HepG2 (cell line): ENCODE measurements around the gene KAZN. TPM values are rescaled to one million over a fixed set of nuclear protein-coding genes. Genes with fewer than 3 reads are reported as not detected.

Experiments
- ATAC-seq: fragments of 200-7000 bp; cut with Tn5 transposase; 3 replicates; pipeline ENCODE4 v1.9.1; 2020; ENCODE audit warnings: mild to moderate bottlenecking, moderate library complexity
- BruUV-seq: library from RNA; stranded (reverse); fragments of 400-500 nt; replicated peaks from 2 replicates; lab custom pipeline; 2021; lab: Mats Ljungman, UMichigan
- CTCF ChIA-PET: fragments of 300-600 bp; formaldehyde crosslinking; extraction: SDS; loops from one replicate; lab custom pipeline; 2021; ENCODE audit warnings: low total read pairs, inconsistent platforms, low intra/inter-chr PET ratio; lab: Yijun Ruan, JAX
- POLR2A ChIA-PET: fragments of 350-600 bp; sonication (Branson Sonifier 250); formaldehyde crosslinking; loops from one replicate; lab custom pipeline; 2020; ENCODE audit warnings: antibody characterized with exemption, inconsistent platforms; lab: Yijun Ruan, JAX
- DNase-seq: peaks from one replicate; pipeline ENCODE4 v3.0.0-alpha.2; 2015; ENCODE audit warnings: low spot score
- FAIRE-seq: peaks from 3 replicates; lab custom pipeline; 2011; peaks lifted over from hg19 to GRCh38; lab: Jason Lieb, UNC
- H2AFZ ChIP-seq: one replicate; pipeline ENCODE4 v1.6.1; 2011; ENCODE audit warnings: low read length, inconsistent platforms
- H3K27ac ChIP-seq: fragments of 300-600 bp; 3 replicates; pipeline ENCODE4 v1.8.0; 2011; ENCODE audit warnings: mixed run types, mild to moderate bottlenecking, mixed read lengths, low read length, inconsistent platforms; ENCODE audit not compliant: insufficient read depth; ENCODE audit errors: extremely low read length
- H3K27me3 ChIP-seq, 2 experiments: fragments of 200-600 bp in 1 of 2; 2 replicates in 1 of 2; 3 replicates in 1 of 2; pipeline versions ENCODE4 v1.6.0 to v1.8.0; 2011; ENCODE audit warnings: low read length in 2 of 2, mild to moderate bottlenecking in 2 of 2, moderate library complexity in 2 of 2, inconsistent platforms in 1 of 2; ENCODE audit not compliant: insufficient read depth in 2 of 2, control insufficient read depth in 1 of 2
- H3K36me3 ChIP-seq, 2 experiments: fragments of 200-600 bp in 1 of 2; replicated peaks in 1 of 2; 2 replicates in 1 of 2; 3 replicates in 1 of 2; pipeline versions ENCODE4 v1.5.1 to v1.8.0; 2011; ENCODE audit warnings: low read length in 2 of 2, inconsistent platforms in 1 of 2; ENCODE audit not compliant: insufficient read depth in 2 of 2, control insufficient read depth in 1 of 2
- H3K4me1 ChIP-seq: 2 replicates; pipeline ENCODE4 v1.5.1; 2012; ENCODE audit warnings: low read length, inconsistent platforms; ENCODE audit not compliant: insufficient read depth
- H3K4me2 ChIP-seq: 2 replicates; pipeline ENCODE4 v1.6.0; 2011; ENCODE audit warnings: low read depth, low read length, inconsistent platforms
- H3K4me3 ChIP-seq, 3 experiments: fragments of 200-600 bp in 1 of 3; sonication (generic), shearing (Covaris generic) in 1 of 3; replicated peaks in 1 of 3; 2 replicates each; pipeline ENCODE4 v1.5.1; 2011 to 2016; ENCODE audit warnings: low read length in 3 of 3, inconsistent platforms in 2 of 3, low read depth in 2 of 3, mild to moderate bottlenecking in 2 of 3, control low read depth in 1 of 3, mixed read lengths in 1 of 3; ENCODE audit not compliant: insufficient read depth in 1 of 3
- H3K79me2 ChIP-seq: one replicate; pipeline ENCODE4 v1.6.1; 2011; ENCODE audit warnings: low read length, inconsistent platforms; ENCODE audit not compliant: insufficient read depth
- H3K9ac ChIP-seq: 2 replicates; pipeline ENCODE4 v1.6.0; 2011; ENCODE audit warnings: mild to moderate bottlenecking, low read depth, low read length, inconsistent platforms; ENCODE audit not compliant: insufficient read depth
- H3K9me3 ChIP-seq: 2 replicates; pipeline ENCODE4 v1.5.1; 2012; ENCODE audit warnings: mild to moderate bottlenecking, low read length
- H4K20me1 ChIP-seq: 2 replicates; pipeline ENCODE4 v1.6.0; 2011; ENCODE audit warnings: inconsistent platforms, mild to moderate bottlenecking, low read length, moderate library complexity; ENCODE audit not compliant: insufficient read depth
- AGO2 ChIP-seq: fragments of 200-400 bp; formaldehyde crosslinking; optimal IDR thresholded peaks from 2 replicates; pipeline ENCODE3; 2017; ENCODE audit warnings: mild to moderate bottlenecking, low read depth, low read length, moderate library complexity
- ELF4 ChIP-seq: sonication (generic); formaldehyde crosslinking; IDR thresholded peaks from 2 replicates; pipeline ENCODE4 v1.5.0; 2020; ENCODE audit warnings: missing genetic modification reagents, mild to moderate bottlenecking, moderate library complexity, borderline replicate concordance
- ETV5 ChIP-seq: IDR thresholded peaks from 2 replicates; pipeline ENCODE4 v1.6.1; 2018; ENCODE audit warnings: missing biosample characterization, missing genetic modification reagents, inconsistent platforms, borderline replicate concordance
- FOXP1 ChIP-seq, 2 experiments: fragments of 450-650 bp in 1 of 2; IDR thresholded peaks; 2 replicates each; pipeline ENCODE4 v1.6.1; 2017 to 2018; ENCODE audit warnings: antibody characterized with exemption in 1 of 2
- NCOA5 ChIP-seq: sonication (generic); formaldehyde crosslinking; IDR thresholded peaks from 2 replicates; pipeline ENCODE4 v1.4.0; 2020; ENCODE audit warnings: missing genetic modification reagents
- RARG ChIP-seq: sonication (generic); formaldehyde crosslinking; IDR thresholded peaks from 2 replicates; pipeline ENCODE4 v1.4.0; 2020; ENCODE audit warnings: low read depth, mild to moderate bottlenecking, missing genetic modification reagents
- REPIN1 ChIP-seq: sonication (generic); formaldehyde crosslinking; IDR thresholded peaks from 2 replicates; pipeline ENCODE4 v1.8.0; 2022; ENCODE audit warnings: missing genetic modification reagents, low read depth, mild to moderate bottlenecking, borderline replicate concordance
- TARDBP ChIP-seq: sonication (generic); formaldehyde crosslinking; IDR thresholded peaks from 2 replicates; pipeline ENCODE4 v1.8.0; 2022; ENCODE audit warnings: mild to moderate bottlenecking, missing genetic modification reagents
- U2AF1 ChIP-seq: fragments of 200-400 bp; formaldehyde crosslinking; optimal IDR thresholded peaks from 2 replicates; pipeline ENCODE3; 2017; ENCODE audit warnings: mild to moderate bottlenecking, low read depth, low read length
- ZIK1 ChIP-seq: sonication (generic); formaldehyde crosslinking; IDR thresholded peaks from 2 replicates; pipeline ENCODE4 v1.5.0; 2020; ENCODE audit warnings: mild to moderate bottlenecking, low read depth, missing genetic modification reagents, borderline replicate concordance
- ZMAT3 ChIP-seq: sonication (generic); formaldehyde crosslinking; conservative IDR thresholded peaks from 2 replicates; pipeline ENCODE4 v1.7.0; 2021; ENCODE audit warnings: missing genetic modification reagents
- ZMYM2 ChIP-seq: sonication (generic); formaldehyde crosslinking; IDR thresholded peaks from 2 replicates; pipeline ENCODE4 v1.8.0; 2022; ENCODE audit warnings: mild to moderate bottlenecking, missing genetic modification reagents
- ZNF44 ChIP-seq: sonication (generic); formaldehyde crosslinking; IDR thresholded peaks from 2 replicates; pipeline ENCODE4 v1.5.1; 2020; ENCODE audit warnings: mild to moderate bottlenecking, missing genetic modification reagents
- ZNF557 ChIP-seq: sonication (generic); formaldehyde crosslinking; IDR thresholded peaks from 2 replicates; pipeline ENCODE4 v1.4.0; 2020; ENCODE audit warnings: missing genetic modification reagents
- ZNF562 ChIP-seq: sonication (generic); formaldehyde crosslinking; IDR thresholded peaks from 2 replicates; pipeline ENCODE4 v1.8.0; 2022; ENCODE audit warnings: missing genetic modification reagents, borderline replicate concordance
- ZNF670 ChIP-seq: sonication (generic); formaldehyde crosslinking; IDR thresholded peaks from 2 replicates; pipeline ENCODE4 v1.8.0; 2022; ENCODE audit warnings: mild to moderate bottlenecking, missing genetic modification reagents, borderline replicate concordance
- ZNF678 ChIP-seq: sonication (generic); formaldehyde crosslinking; IDR thresholded peaks from 2 replicates; pipeline ENCODE4 v1.4.0; 2020; ENCODE audit warnings: mild to moderate bottlenecking, missing genetic modification reagents
- ZNF7 ChIP-seq: IDR thresholded peaks from 2 replicates; pipeline ENCODE4 v1.6.1; 2016; ENCODE audit warnings: missing biosample characterization, missing genetic modification reagents
- ZNF781 ChIP-seq: sonication (generic); formaldehyde crosslinking; IDR thresholded peaks from 2 replicates; pipeline ENCODE4 v1.5.1; 2020; ENCODE audit warnings: borderline replicate concordance, mild to moderate bottlenecking, missing genetic modification reagents; ENCODE audit errors: not compliant biosample characterization
- ZNF792 ChIP-seq: IDR thresholded peaks from 2 replicates; pipeline ENCODE4 v1.6.1; 2016
- ZSCAN20 ChIP-seq: sonication (generic); formaldehyde crosslinking; IDR thresholded peaks from 2 replicates; pipeline ENCODE4 v1.4.0; 2020; ENCODE audit warnings: missing genetic modification reagents, mild to moderate bottlenecking, borderline replicate concordance
- ZSCAN9 ChIP-seq: IDR thresholded peaks from 2 replicates; pipeline ENCODE4 v1.6.1; 2016; ENCODE audit warnings: borderline replicate concordance
- WGBS: methylation state at CpG from one replicate; pipeline ENCODE4 v1.1.6; 2017; ENCODE audit warnings: low lambda C conversion rate; 5-methylcytosine and 5-hydroxymethylcytosine counted together
- in situ Hi-C: cut with HindIII; loops from 2 replicates; pipeline ENCODE4 v1.10.0; 2017; ENCODE audit warnings: low pct_unique_long_range_greater_than_20kb; ENCODE audit not compliant: extremely low pct_ligation_motif_present
- intact Hi-C: fragments of 100-400 bp; cut with micrococcal nuclease; formaldehyde crosslinking; loops from one replicate; pipeline ENCODE4 v1.10.0; 2022; ENCODE audit not compliant: unreplicated experiment
- polyA plus RNA-seq, 8 experiments: library from polyadenylated mRNA; depleted of rRNA in 3 of 8; stranded (reverse) in 7 of 8; unstranded in 1 of 8; fragments of >200 nt; fragmentation: Illumina TruSeq in 4 of 8; extraction: Trizol in 4 of 8; gene quantifications; 2 replicates each; pipeline versions ENCODE4 v1.2.1 to v1.2.3, GENCODE V29; 2011 to 2016; ENCODE audit warnings: low read depth in 4 of 8, missing spikeins in 1 of 8, mixed read lengths in 1 of 8; ENCODE audit not compliant: insufficient read depth in 1 of 8
- total RNA-seq, 5 experiments: library from RNA; depleted of rRNA; stranded (reverse); fragments of >200 nt; fragmentation: Illumina TruSeq; extraction: Trizol; gene quantifications; 2 replicates each; pipeline ENCODE4 v1.2.3, GENCODE V29; 2016; ENCODE audit warnings: low read depth in 1 of 5
- TF ChIP-seq, protein P1 (sequence below): sonication (generic); formaldehyde crosslinking; IDR thresholded peaks from 2 replicates; pipeline ENCODE4 v1.8.0; 2022; ENCODE audit warnings: missing genetic modification reagents, low read depth, mild to moderate bottlenecking, borderline replicate concordance
- TF ChIP-seq, protein P2 (sequence below): IDR thresholded peaks from 2 replicates; pipeline ENCODE4 v1.6.1; 2012; ENCODE audit warnings: inconsistent platforms

KAZN gene
- total and polyA plus RNA-seq, 2 of the 13 experiments (the other 11 are each of a cell fraction or from before 2014, with no cell fraction given), result 10.4 to 13.5 TPM

DNA sequence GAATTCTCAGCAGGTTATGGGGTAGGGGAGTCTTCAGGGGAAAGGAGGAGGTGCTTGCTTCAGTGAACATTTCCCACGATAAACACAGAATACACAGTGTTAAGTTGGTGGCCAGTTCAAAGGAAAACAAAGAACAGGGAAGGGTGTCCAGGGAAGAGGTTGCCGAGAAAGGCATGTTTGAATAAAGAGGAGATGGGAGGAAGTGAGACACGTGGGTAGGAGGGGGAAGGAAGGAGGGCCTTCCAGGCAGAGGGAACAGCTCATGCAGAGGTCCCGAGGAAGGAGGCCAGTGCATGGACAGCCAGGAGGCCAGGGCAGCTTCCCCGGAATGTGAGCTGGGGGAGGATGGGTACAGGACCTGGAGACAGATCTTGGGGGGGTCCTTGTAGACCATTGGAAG, 424.7 kb downstream of the KAZN start:
- no TSS peak for BruUV-seq
- Histone ChIP-seq H3K4me3 (no peak overlapping the region), H3K4me1 (peaks cover 86% of the 10 kb centered on the region), H4K20me1 (no peaks in the 10 kb centered on the region; the same call in 1 of the 2 replicates), H3K79me2 (no peaks in the 10 kb centered on the region), H3K9me3 (no peaks in the 10 kb centered on the region), H3K4me2 (peak overlapping the region; percentile 8; the same call in 1 of the 2 replicates), H3K27me3 (no peaks in the 10 kb centered on the region), H3K9ac (no peak overlapping the region), H2AFZ (no peak overlapping the region), H3K36me3 (peaks cover 2 to 5% of the 10 kb centered on the region in 2 experiments; a peak in 2 of 5 replicates), H3K27ac (no peak overlapping the region)
- peak; percentile 34 for DNase-seq
- intact Hi-C loops (no loop called here), in situ Hi-C loops (no loop called here)
- ChIA-PET POLR2A (no interaction called here), CTCF (no interaction called here)
- ATAC-seq, result no peak
- WGBS, result 25% methylated on average over 5 of the region's 5 CpGs
- FAIRE-seq, result no peak
- no peak for TF ChIP-seq RARG
- TF ChIP-seq ZSCAN9, result no peak
- TF ChIP-seq REPIN1 (CRISPR knock-in tag), result no peak
- TF ChIP-seq NCOA5 (CRISPR knock-in tag), result no peak
- TF ChIP-seq ETV5 (CRISPR knock-in tag), result peak; percentile 41; the same call in 1 of the 2 replicates
- no peak for TF ChIP-seq ZNF7 (CRISPR knock-in tag)
- TF ChIP-seq, protein P1, sequence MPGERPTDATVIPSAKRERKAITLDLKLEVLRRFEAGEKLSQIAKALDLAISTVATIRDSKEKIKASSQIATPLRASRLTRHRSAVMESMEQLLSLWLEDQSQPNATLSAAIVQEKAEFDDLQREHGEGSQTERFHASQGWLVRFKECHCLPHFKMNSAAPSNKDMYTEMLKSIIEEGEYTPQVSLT (CRISPR knock-in tag), result no peak
- no peak for TF ChIP-seq FOXP1 (IDR thresholded peaks at IDR 0.05)
- TF ChIP-seq FOXP1 (CRISPR knock-in tag; IDR thresholded peaks at IDR 0.05), result 0 out of 2 replicates have a peak, but pooled peaks have one; percentile 22
- no peak for TF ChIP-seq ZNF678
- TF ChIP-seq, protein P2, sequence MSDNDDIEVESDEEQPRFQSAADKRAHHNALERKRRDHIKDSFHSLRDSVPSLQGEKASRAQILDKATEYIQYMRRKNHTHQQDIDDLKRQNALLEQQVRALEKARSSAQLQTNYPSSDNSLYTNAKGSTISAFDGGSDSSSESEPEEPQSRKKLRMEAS, result 0 out of 2 replicates have a peak, but pooled peaks have one; percentile 34
- no peak for TF ChIP-seq U2AF1
- TF ChIP-seq ZNF792 (CRISPR knock-in tag), result no peak
- TF ChIP-seq ZNF781, result no peak
- TF ChIP-seq ZMYM2 (CRISPR knock-in tag), result no peak
- no peak for TF ChIP-seq ZNF562 (CRISPR knock-in tag)
- TF ChIP-seq ZMAT3 (CRISPR knock-in tag), result no peak
- TF ChIP-seq ZSCAN20 (CRISPR knock-in tag), result no peak
- TF ChIP-seq AGO2, result no peak
- no peak for TF ChIP-seq TARDBP (CRISPR knock-in tag)
- TF ChIP-seq ZNF557, result no peak
- no peak for TF ChIP-seq ZNF44 (CRISPR knock-in tag)
- TF ChIP-seq ZIK1 (CRISPR knock-in tag), result no peak
- no peak for TF ChIP-seq ZNF670
- no peak for TF ChIP-seq ELF4 (CRISPR knock-in tag)
